Stimulated activated CD4-positive, alpha-beta T cell treated with anti-CD3 and anti-CD28 coated beads, Interleukin-1b, Interleukin-23, amount 100 ng/mL, for 1 hour (primary cell): ENCODE results near the gene SLC35G3.
"Not testable (repeated sequence)": the region's sequence is repeated elsewhere in the genome, so short reads cannot be mapped to it uniquely, and the experiment has no call there.

Experiments
- DNase-seq, 2 donors: peaks; one replicate each; pipeline ENCODE4 v3.0.0-alpha.2; 2020; ENCODE audit warnings: low read depth in 2 of 2

The SLC35G3 gene

DNA sequence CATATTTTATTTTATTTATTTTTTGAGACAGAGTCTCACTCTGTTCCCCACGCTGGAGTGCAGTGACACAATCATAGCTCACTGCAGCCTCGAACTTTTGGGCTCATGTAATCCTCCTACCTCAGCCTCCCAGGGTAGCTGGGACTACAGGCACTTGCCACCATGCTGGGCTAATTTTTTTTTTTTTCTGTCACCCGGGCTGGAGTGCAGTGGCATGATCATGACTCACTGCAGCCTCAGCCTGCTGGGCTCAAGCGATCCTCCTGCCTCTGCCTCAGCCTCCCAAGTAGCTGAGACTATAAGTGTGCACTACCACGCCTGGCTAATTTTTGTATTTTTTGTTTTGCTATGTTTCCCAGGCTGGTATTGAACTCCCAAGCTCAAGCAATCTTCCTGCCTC is 29.5 kb downstream of the SLC35G3 start:
- no peak for DNase-seq

DNA sequence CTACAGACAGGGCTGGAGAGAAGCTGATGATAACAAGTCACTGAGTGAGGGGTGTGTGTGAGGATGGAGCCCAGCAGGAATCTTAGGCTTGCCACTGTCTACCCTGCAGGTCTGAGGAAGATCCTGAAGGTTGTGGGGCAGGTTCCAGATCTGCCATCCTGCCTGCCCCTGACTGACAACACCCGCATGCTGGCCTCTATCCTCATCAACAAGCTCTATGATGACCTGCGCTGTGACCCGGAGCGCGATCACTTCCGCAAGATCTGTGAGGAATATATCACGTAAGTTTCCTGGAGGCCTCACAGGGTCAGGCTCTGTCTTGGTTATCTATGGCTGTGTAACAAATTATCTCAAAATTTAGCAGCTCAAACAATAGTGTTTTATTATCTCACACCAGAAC is 30.3 kb downstream of the SLC35G3 start:
- no peak for DNase-seq

DNA sequence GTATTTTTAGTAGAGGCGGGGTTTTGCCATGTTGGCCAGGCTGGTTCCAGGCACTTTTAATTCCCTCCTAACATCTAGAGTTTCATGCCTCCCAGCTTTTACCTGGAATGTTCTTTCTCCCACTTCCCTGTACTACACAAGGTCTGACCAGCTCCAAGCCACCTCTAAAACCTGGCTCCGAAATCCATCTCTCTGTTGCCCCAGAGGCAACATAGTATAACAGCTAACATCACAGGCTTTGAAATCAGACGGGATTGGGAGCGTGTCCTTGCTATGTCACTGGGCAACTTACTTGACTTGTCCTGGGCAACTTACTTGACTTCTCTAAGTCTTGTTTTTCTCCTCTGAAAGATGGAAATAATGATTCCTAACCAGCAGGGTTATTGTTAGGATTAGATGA is 31.4 kb downstream of the SLC35G3 start:
- no peak for DNase-seq

DNA sequence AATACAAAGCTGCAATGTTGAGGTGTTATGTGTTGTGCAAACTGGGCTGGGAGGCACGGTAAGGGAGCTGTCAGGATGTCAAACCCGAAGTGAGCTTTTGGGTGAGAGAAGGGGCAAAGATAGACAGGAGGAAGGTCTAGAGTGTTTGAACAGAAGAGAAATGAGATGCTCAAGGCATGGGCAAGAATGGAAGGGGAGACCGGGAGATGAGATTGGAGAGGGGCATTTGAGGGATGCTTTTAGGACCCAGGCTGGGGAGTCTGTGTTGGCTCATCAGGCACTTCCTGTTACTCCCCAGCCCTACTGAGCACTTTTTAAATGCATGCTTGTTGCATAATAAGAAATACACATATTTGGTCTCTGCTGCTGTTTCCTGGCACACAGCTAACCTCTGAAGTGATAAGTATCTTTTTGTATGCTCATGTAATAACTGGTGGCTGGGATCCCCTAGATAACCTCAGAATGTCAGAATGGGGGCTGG is 32.9 kb downstream of the SLC35G3 start:
- DNase-seq = no peak

DNA sequence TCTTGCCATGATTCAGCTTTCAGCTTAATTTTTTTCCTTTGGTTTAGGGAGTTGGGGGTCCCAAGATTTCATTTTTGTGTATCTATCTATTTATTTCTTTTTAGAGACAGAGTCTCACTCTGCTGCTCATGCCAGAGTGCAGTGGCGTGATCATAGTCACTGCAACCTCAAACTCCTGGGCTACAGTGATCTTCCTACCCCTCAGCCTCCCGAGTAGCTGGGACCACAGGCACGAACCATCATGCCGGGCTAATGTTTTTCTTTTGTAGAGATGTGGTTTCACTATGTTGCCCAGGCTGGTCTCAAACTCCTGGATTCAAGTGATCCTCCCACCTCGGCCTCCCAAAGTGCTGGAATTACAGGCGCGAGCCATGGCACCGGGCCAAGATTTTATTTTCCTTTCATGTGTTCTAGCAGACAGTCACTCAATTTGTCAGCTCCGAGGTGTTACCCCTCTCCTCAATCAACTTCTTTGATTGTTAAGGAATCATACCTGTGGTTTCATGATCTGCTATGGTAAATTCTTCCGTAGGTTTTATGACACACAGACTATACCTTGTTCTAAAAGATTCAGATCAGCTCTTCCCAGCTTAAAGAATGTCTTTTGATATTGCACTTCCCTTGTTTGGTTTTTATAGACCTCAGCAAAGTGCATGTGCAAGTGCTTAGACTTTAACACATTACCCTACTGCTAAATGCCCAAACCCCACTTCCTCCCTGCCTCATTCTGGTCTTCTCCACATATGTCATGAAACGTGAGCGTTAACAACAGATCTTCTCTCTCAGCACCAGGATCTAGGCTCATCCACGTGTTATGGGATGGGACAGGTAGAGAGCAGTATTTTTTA is 33.6 kb downstream of the SLC35G3 start:
- no peak for DNase-seq

DNA sequence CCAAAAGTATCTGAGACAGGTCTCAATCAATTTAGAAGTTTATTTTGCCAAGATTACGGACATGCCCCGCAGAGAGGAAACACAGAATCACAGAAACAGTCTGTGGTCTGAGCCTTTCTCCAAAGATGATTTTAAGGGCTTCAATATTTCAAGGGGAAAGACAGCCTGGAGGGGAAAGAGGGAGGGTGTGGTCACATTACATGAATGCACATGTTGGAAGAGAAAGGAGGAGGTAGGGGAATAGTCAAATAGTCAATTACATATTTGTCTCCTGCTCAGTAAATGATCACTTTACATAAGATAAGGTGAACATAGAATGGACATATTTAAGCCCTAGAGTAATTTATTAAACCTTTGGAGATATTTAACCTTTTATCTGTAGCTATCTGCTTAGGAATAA is 34.3 kb downstream of the SLC35G3 start:
- DNase-seq = no peak

DNA sequence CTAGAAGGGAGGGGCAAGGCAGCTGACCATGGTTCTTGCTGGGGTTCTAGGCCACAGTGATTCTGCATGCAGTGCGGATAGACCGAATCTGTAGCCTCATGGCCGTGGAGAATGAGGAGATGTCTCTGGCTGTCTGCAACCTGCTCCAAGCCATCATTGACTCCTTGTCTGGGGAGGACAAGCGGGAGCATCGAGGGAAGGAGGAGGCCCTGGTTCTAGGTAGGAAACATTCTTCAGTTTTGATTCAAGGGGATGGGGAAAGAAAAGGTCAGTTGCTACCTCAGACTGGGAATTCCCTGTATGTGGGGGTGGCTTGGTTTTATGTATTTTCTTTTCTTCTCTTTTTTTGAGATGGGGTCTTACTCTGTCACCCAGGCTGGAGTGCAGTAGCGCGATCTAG is 38.9 kb downstream of the SLC35G3 start:
- DNase-seq = no peak

DNA sequence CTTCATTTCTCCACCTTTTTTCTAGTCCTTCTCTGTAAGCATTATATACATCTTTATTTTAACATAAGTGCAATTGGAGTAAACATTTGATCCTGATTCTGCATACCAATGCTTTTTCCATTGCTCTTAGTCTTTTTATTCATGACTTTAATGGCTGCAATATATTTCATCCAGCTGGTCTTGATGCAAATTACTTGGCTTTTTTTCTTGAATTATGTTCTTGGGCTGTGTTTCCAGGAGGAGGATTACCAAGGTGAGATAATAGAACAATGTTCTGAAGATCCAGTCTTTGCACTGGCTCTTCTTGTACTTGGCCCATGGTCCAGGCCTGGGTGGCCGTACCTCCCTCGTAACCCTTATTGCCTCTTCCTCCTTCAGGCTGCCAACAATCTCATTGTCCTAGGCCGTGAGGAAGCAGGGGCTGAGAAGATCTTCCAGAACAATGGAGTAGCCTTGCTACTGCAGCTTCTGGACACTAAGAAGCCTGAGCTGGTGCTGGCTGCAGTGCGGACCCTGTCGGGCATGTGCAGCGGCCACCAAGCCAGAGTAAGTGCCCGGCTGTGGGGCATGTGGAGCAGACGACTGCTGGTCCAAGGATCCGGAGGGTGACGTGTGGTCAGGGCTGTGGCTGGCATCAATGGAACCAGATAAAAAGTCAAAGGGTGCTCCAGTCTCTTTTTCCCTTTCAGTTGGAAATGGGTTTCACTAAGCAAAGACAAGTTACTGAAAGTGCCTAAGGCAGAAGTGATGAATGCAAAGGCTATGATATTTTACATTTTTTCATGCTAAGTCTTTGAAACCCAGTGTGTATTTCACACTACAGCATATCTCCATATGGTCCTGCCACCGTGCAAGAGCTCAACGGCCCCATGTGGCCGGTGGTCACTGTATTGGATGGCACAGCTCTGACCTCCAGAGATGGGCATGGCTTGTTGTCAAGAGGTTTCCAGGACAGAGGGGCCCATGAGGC is 39.7 kb downstream of the SLC35G3 start:
- DNase-seq = no peak

DNA sequence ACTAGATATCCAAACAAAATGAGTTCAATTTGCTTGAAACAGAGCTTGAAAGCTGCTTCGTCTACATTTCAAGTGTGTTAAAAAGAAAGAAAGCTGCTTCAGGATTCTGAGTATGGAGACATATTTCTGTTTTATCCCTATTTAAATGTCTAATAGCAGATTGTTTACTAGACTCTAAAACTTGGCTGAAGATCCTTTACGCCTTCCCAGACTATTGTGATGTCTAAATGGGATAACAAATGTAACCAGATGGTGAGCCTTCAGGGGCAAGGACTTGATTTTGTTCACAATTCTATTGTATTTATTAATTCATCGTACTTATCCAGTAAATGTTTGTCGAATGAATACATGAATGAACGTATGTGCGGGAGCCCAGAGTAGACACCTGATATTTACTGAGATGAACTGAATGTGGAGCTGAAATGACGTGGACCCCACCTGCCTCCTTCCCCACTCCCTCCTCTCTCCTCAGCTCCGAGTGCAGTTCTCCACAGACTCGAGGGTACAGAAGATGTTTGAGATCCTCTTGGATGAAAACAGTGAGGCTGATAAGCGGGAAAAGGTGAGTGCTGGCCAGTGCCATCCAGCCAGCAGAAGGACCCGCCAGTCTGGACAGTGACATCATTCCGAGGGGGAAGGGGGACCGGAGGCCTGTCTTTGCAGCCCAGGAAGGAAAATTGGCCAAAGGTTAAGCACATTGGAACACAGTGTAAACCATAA is 41.6 kb downstream of the SLC35G3 start:
- DNase-seq = no peak

DNA sequence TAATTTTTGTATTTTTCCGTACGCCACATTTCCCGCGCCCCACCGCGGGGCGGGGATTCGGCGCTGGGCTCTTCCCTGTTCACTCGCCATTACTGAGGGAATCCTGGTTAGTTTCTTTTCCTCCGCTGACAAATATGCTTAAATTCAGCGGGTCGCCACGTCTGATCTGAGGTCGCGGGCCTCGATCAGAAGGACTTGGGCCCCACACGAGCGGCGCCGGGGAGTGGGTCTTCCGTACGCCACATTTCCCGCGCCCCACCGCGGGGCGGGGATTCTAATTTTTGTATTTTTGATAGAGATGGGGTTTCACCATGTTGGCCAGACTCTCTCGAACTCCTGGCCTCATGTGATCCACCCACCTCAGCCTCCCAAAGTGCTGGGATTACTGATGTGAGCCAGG is 43.1 kb downstream of the SLC35G3 start:
- DNase-seq = not testable (repeated sequence)

DNA sequence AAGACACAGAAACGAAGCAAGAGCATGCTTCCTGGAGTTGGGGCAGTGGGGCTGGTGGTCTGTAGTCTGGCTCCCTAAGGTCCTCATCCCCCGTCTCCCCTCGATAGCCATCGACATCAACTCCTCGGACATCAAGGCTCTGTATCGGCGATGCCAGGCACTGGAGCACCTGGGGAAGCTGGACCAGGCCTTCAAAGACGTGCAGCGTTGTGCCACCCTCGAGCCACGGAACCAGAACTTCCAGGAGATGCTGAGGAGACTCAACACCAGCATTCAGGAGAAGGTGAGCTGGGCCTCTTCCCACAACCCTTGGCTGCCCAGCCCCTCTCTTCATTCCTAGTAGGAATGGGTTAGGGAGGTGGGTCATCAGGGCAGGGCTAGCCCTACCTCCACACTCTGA is 44.3 kb downstream of the SLC35G3 start:
- DNase-seq = no peak

DNA sequence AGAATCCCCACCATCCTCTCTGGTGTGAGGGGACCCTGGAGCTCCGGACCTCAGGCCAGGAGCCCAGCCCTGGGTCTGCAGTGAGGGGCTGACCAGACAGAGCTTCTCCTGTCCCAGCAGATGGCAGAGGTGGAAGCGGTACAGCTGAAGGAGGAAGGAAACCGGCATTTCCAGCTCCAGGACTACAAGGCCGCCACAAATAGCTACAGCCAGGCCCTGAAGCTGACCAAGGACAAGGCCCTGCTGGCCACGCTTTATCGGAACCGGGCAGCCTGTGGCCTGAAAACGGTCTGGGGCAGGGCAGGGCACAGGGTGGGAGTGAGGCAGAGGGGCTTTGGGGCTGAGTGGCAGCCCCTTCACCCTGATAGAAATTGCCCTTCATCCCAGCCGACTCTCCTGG is 46.0 kb downstream of the SLC35G3 start:
- no peak for DNase-seq

DNA sequence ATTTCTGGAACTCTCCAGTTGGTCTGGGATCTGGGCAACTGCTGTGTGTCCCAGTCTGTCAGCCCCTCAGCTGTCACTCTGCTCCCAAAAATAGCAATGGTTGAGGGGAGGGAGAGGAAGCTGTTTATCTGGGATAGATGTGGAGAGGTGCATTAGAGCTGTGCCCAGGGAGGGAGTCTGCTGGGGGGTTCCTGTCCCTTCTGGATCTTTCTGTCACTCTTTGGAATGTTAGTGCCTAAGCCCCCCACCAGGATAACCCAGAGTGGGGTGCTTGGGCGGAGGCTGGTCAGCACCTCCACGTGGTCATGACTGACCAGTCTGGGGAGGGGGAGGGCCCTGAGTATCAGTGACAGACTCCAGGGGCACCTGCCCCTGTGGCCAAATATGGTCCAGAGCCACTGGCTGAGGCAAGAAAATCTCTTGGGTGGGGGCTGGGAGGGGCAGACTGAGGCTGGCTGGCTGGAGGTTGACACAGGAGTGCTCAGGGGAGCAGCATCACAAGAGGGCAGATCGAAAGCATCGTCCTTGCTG is 46.8 kb downstream of the SLC35G3 start, which contains the start of gene UNC45B:
Gene UNC45B, plus strand, starts transcription at position 443 of the 531 bp plus-strand sequence. CDS start 447 bp downstream, outside the sequence.
- no peak for DNase-seq

DNA sequence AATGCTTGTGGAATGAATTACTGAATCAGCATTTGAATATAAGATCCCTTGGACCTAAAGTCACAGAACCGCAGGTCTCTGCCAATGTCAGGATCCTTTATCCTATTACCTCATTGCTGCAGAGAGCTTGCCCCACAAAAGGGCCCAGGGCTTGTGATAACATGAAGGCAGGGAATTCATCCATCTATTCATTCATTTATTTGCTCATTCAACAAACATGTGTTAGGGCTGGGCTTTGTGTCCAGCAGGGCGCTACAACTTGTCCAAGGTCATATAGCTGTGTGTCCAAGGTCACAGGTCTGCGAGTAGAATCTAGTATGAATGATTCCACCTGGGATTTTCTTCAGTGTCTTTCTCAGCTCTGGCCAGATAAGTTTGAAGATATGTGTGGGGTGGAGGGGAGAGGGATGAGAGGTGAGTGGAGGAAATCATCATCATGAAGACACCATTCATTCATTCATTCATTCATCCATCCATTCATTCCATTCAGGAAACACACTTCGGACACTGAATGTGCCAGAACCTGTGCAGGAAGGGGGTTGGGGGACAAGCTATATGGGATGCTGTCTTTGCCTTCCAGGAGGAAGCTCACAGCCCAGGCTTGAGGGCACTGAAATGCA is 47.9 kb downstream of the SLC35G3 start:
- DNase-seq = no peak

DNA sequence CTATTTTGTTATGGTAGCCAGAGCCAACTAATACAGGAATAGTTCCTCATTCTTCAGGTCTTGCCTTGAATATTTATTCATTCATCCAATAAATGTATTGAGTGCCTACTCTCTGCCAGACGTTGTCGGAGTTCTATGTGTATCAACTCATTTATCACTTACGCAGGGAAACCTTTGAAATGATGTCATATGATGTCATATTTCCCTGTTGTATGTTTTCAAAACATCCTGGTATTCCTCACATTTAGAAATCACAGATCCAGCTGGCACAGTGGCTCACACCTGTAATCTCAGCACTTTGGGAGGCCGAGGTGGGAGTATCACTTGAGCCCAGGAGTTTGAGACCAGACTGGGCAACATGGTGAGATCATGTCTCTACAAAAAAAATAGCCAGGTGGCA is 49.4 kb downstream of the SLC35G3 start:
- DNase-seq = no peak
